ENCODE measurements around the gene POPDC2. TPM values are rescaled to one million over a fixed set of nuclear protein-coding genes. Genes with fewer than 3 reads are reported as not detected.

POPDC2 gene
- total and polyA plus RNA-seq, 10 donors: 3.1 to 9.8 (median 6.9) TPM

DNA sequence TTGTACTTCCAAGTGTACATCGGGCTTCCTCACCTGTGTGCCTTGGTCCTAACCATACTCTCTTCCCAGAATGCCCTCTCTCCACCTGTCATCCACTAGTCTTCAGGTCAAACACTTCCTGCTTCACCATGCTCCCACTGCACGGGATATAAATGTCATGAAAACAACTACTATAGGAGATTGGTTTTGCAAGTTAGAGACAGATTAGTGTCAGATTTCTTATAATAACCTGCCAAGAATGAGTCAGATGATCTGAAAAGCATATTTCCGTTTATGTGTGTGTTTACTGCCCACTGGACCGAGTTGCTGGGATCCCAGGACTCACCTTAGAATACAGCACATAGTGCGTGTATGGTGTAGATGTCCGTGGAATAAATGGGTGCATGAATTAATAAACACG, 41.3 kb downstream of the POPDC2 start:
- no peak overlapping the region for H3K4me3 ChIP-seq
- WGBS, 5 donors: 78 to 87% (median 86%) methylated on average over 7 of the region's 7 CpGs
- intact Hi-C loops (cut with DNase I; ENCODE audit: low total_unique reads): no loop called here

GRCh38 chr3:119616056-119616455, 44.3 kb downstream of the POPDC2 start:
- H3K4me1 ChIP-seq: no peaks in the 10 kb centered on the region
- TF ChIP-seq POLR2A (IDR thresholded peaks at IDR 0.05) (no peak), POLR2AphosphoS5 (IDR thresholded peaks at IDR 0.05) (no peak)
- TF ChIP-seq, protein P1, sequence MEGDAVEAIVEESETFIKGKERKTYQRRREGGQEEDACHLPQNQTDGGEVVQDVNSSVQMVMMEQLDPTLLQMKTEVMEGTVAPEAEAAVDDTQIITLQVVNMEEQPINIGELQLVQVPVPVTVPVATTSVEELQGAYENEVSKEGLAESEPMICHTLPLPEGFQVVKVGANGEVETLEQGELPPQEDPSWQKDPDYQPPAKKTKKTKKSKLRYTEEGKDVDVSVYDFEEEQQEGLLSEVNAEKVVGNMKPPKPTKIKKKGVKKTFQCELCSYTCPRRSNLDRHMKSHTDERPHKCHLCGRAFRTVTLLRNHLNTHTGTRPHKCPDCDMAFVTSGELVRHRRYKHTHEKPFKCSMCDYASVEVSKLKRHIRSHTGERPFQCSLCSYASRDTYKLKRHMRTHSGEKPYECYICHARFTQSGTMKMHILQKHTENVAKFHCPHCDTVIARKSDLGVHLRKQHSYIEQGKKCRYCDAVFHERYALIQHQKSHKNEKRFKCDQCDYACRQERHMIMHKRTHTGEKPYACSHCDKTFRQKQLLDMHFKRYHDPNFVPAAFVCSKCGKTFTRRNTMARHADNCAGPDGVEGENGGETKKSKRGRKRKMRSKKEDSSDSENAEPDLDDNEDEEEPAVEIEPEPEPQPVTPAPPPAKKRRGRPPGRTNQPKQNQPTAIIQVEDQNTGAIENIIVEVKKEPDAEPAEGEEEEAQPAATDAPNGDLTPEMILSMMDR (IDR thresholded peaks at IDR 0.05 in 8 of 11, conservative IDR thresholded peaks at IDR 0.05 in 3 of 11): no peak
- no peaks in the 10 kb centered on the region for H3K27me3 ChIP-seq (replicated peaks in 1 of 7)
- H3K36me3 ChIP-seq: no peaks in the 10 kb centered on the region
- WGBS, 5 donors: 73 to 87% (median 85%) methylated on average over 4 of the region's 4 CpGs
- peaks cover 0 to 1% (median 0%) of the 10 kb centered on the region in 8 donors for H3K9me3 ChIP-seq
- no peak for DNase-seq
- no peak overlapping the region for H3K27ac ChIP-seq
- no peak overlapping the region for H3K4me3 ChIP-seq
- intact Hi-C loops (cut with DNase I; ENCODE audit: low total_unique reads): no loop called here

More for the DNA sequence above, 41.3 kb downstream of the POPDC2 start:
- TF ChIP-seq, protein P1 (IDR thresholded peaks at IDR 0.05 in 8 of 11, conservative IDR thresholded peaks at IDR 0.05 in 3 of 11): no peak
- TF ChIP-seq POLR2A (IDR thresholded peaks at IDR 0.05) (no peak), POLR2AphosphoS5 (IDR thresholded peaks at IDR 0.05) (no peak)
- H3K27me3 ChIP-seq (replicated peaks in 1 of 7): no peaks in the 10 kb centered on the region
- H3K36me3 ChIP-seq: no peaks in the 10 kb centered on the region
- no peak for DNase-seq
- no peak overlapping the region for H3K27ac ChIP-seq
- no peaks in the 10 kb centered on the region for H3K4me1 ChIP-seq
- no peaks in the 10 kb centered on the region for H3K9me3 ChIP-seq

GRCh38 chr3:119613872-119614271, 46.5 kb downstream of the POPDC2 start:
- no peak overlapping the region for H3K27ac ChIP-seq
- peaks cover 0 to 4% (median 0%) of the 10 kb centered on the region in 8 donors for H3K9me3 ChIP-seq
- WGBS, 5 donors: 85 to 94% (median 91%) methylated on average over 4 of the region's 4 CpGs
- H3K4me1 ChIP-seq: no peaks in the 10 kb centered on the region
- H3K36me3 ChIP-seq: no peaks in the 10 kb centered on the region
- intact Hi-C loops (cut with DNase I; ENCODE audit: low total_unique reads): no loop called here
- DNase-seq: no peak
- H3K4me3 ChIP-seq: no peak overlapping the region
- H3K27me3 ChIP-seq (replicated peaks in 1 of 7): no peaks in the 10 kb centered on the region
- no peak for TF ChIP-seq POLR2A (IDR thresholded peaks at IDR 0.05)
- no peak for TF ChIP-seq POLR2AphosphoS5 (IDR thresholded peaks at IDR 0.05)
- TF ChIP-seq, protein P1 (IDR thresholded peaks at IDR 0.05 in 8 of 11, conservative IDR thresholded peaks at IDR 0.05 in 3 of 11): no peak

- Histone ChIP-seq H3K4me3 (no peak overlapping the region), H3K9me3 (peaks cover 0 to 4% (median 0%) of the 10 kb centered on the region in 8 donors), H3K27me3 (replicated peaks in 1 of 7) (no peaks in the 10 kb centered on the region), H3K4me1 (no peaks in the 10 kb centered on the region), H3K27ac (no peak overlapping the region), H3K36me3 (no peaks in the 10 kb centered on the region)
- TF ChIP-seq POLR2AphosphoS5 (IDR thresholded peaks at IDR 0.05) (no peak), POLR2A (IDR thresholded peaks at IDR 0.05) (no peak)
- TF ChIP-seq, protein P1 (IDR thresholded peaks at IDR 0.05 in 8 of 11, conservative IDR thresholded peaks at IDR 0.05 in 3 of 11): no peak
- WGBS, 5 donors: 75 to 100% (median 100%) methylated on average over 1 of the region's 1 CpG
- no peak for DNase-seq
- intact Hi-C loops (cut with DNase I; ENCODE audit: low total_unique reads): no loop called here
Measured at GRCh38 chr3:119613201-119613600, 47.2 kb downstream of the POPDC2 start.

Data from spleen (tissue), 11 donors.